ENCODE results near the gene ACTN1.
A peak's percentile ranks its signal among the peaks of the same experiment; 100 is the strongest.

The ACTN1 gene

DNA sequence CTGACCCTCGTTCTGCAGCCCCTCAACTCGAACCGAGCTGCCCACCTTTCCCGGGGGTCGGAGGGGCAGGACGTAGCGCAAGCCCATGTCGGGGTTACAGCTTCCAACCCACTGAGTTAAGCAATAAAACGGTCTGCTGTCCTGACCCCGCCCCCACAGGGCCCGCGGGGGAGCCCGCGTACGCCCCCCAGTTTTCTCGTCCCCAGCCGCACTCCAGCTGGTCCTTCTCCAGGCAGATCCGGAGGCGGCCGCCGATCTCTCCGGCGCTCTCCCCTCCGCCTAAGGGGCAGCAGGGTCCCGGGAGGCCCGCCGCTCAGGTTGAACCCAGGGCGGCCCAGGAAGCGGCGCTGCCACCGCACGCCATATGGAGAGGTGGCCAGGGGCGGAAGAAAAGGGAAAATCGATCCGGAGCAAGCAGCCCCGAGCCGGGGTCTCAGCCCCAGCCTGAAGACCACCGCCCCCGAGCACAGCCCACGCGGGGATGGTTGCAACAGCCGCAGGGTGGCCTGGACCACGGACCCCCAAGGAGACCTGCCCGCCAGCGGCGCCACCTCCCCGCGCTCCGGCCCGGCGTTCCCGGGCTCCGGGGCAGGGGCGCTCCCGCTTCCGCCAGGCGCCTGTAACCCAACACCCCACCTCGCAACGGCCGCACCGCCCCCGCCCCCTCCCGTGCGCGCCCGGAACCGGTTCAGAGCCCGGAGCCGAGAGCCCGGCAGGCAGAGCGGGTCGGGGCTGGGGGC is 760 bp downstream of the ACTN1 start:
- peak overlapping the region; percentile 92 for H3K27ac ChIP-seq
- TF ChIP-seq ZFX (IDR thresholded peaks at IDR 0.05) = peak; percentile 70; the same call in 1 of the 2 replicates
- TF ChIP-seq, protein P1, sequence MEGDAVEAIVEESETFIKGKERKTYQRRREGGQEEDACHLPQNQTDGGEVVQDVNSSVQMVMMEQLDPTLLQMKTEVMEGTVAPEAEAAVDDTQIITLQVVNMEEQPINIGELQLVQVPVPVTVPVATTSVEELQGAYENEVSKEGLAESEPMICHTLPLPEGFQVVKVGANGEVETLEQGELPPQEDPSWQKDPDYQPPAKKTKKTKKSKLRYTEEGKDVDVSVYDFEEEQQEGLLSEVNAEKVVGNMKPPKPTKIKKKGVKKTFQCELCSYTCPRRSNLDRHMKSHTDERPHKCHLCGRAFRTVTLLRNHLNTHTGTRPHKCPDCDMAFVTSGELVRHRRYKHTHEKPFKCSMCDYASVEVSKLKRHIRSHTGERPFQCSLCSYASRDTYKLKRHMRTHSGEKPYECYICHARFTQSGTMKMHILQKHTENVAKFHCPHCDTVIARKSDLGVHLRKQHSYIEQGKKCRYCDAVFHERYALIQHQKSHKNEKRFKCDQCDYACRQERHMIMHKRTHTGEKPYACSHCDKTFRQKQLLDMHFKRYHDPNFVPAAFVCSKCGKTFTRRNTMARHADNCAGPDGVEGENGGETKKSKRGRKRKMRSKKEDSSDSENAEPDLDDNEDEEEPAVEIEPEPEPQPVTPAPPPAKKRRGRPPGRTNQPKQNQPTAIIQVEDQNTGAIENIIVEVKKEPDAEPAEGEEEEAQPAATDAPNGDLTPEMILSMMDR (conservative IDR thresholded peaks at IDR 0.05) = no peak

DNA sequence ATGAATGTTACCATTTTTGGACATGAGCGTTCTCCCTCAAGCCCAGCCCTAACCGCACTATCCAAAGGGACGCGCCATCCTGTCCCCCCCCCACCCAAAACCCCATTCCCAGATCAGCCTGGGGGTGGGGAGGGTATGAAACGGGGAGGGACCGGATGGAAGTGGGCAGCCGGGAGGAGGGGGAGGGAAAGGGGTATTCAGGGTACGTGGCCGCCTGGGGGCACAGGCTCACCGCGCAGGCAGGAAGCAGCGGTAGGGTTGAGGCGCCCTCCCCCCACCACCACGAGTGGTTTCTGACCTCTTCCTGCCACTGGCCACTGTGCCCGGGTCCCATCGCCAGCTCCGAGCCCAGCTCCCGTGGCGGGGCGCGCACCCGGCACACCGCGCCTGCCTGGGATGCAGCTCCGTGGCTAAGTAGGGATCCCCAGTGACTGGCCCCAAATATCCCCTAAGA is 1.4 kb downstream of the ACTN1 start:
- TF ChIP-seq ZFX (IDR thresholded peaks at IDR 0.05) = no peak
- TF ChIP-seq, protein P1 (conservative IDR thresholded peaks at IDR 0.05) = no peak
- H3K27ac ChIP-seq = peak overlapping the region; percentile 92

DNA sequence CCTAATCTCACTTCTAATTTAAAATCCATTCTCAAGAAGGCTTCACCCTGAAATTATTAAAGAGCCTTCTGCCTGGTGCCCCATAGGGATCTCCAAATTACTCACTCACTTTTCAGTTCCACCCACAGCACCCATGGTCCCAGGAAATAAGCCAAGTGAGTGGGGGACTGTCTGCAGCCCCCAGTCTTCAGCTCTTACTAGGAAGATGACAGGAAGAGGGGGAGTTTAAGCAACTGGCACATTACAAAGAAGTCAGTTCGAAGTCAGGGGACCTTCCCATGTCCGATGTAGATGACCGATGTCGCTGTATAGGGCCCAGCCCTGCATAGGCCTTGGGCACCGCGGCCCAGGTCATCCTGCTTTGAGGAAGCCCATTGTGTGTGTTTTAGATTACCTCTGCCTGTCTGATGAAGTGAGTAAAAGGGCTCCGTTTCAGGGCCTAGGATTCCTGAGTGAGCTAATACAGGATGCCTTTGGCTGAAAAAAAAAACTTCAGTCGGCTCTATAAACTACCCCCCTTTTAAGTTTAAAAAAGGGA is 1.9 kb downstream of the ACTN1 start:
- TF ChIP-seq, protein P1 (conservative IDR thresholded peaks at IDR 0.05) = no peak
- TF ChIP-seq ZFX (IDR thresholded peaks at IDR 0.05) = no peak
- peak overlapping the region; percentile 92 for H3K27ac ChIP-seq

- TF ChIP-seq, protein P1 (conservative IDR thresholded peaks at IDR 0.05) = no peak
- TF ChIP-seq ZFX (IDR thresholded peaks at IDR 0.05) = no peak
- H3K27ac ChIP-seq = no peak overlapping the region
These were observed 2.7 kb downstream of the ACTN1 start for GRCh38 chr14:68976160-68977067.

- no peak overlapping the region for H3K27ac ChIP-seq
- TF ChIP-seq ZFX (IDR thresholded peaks at IDR 0.05) = no peak
- TF ChIP-seq, protein P1 (conservative IDR thresholded peaks at IDR 0.05) = no peak
These were observed 3.4 kb downstream of the ACTN1 start for GRCh38 chr14:68975667-68976066.

DNA sequence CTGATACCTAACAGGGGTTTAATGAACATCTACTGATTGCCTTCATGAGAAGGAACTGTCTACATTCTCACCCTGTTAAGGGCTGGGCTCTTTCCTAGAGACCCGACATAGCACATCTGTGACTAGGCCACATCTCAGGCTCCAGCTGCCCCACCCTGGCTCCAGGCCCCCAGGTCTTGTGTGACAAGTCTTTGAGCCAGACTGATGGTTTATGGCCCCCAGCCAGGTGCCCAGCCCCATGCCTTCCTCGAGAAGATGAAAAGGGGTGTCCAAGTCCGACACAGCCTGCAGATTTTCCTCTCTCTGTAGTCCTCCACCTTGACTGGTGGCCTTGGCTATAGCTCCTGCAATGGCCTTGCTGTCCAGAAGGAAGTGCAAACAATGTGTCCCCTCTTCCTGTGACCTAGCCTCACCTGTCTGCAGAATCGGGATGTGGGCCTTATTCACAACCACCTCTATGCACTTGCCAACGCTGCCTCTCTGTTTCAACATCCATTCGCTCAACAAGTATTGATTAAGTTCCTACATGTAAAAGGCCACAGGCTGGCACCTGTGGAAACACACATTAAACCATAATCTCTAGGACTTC is 4.2 kb downstream of the ACTN1 start:
- no peak for TF ChIP-seq ZFX (IDR thresholded peaks at IDR 0.05)
- TF ChIP-seq, protein P1 (conservative IDR thresholded peaks at IDR 0.05) = no peak
- no peak overlapping the region for H3K27ac ChIP-seq
